CD4-positive, CD25-positive, alpha-beta regulatory T cell (primary cell): ENCODE results near the gene FMNL2. TPM values are rescaled to one million over a fixed set of nuclear protein-coding genes. Genes with fewer than 3 reads are reported as not detected.

ENCODE experiments used
- ATAC-seq, 2 donors: fragments of 150-1000 bp; cut with Tn5 transposase; one replicate each; pipeline ENCODE4 v1.10.0; 2021; ENCODE audit warnings: low read depth in 2 of 2, moderate number of reproducible peaks in 2 of 2, moderate library complexity in 1 of 2
- DNase-seq, 3 donors: peaks; one replicate each; pipeline versions ENCODE4 v3.0.0 to v3.0.0-alpha.2; 2012 to 2022; ENCODE audit warnings: mixed read lengths in 1 of 3
- H3K27ac ChIP-seq: one replicate; pipeline ENCODE4 v1.7.0; 2013; ENCODE audit warnings: mild to moderate bottlenecking, low read length; ENCODE audit not compliant: insufficient read depth, poor library complexity, severe bottlenecking
- H3K27me3 ChIP-seq: one replicate; pipeline ENCODE4 v1.7.0; 2013; ENCODE audit warnings: low read length; ENCODE audit not compliant: control insufficient read depth, insufficient read depth
- H3K36me3 ChIP-seq: one replicate; pipeline ENCODE4 v1.7.0; 2013; ENCODE audit warnings: mild to moderate bottlenecking, low read length, moderate library complexity; ENCODE audit not compliant: control insufficient read depth, insufficient read depth
- H3K4me1 ChIP-seq: 2 replicates; pipeline ENCODE4 v1.7.0; 2013; ENCODE audit warnings: mild to moderate bottlenecking, low read length; ENCODE audit not compliant: insufficient read depth, control insufficient read depth, poor library complexity, severe bottlenecking
- H3K4me3 ChIP-seq: one replicate; pipeline ENCODE4 v1.7.0; 2013; ENCODE audit warnings: low read depth, mild to moderate bottlenecking, low read length, moderate library complexity
- H3K9me3 ChIP-seq, 2 experiments: 1 replicate in 1 of 2; 2 replicates in 1 of 2; pipeline ENCODE4 v1.7.0; 2013; ENCODE audit warnings: low read length in 2 of 2, mild to moderate bottlenecking in 1 of 2, moderate library complexity in 1 of 2; ENCODE audit not compliant: control insufficient read depth in 2 of 2
- H3K27ac Mint-ChIP-seq, 3 donors: one replicate each; pipeline ENCODE4 v1.8.0; 2020 to 2022; ENCODE audit warnings: mild to moderate bottlenecking in 3 of 3, mixed read lengths in 3 of 3, moderate library complexity in 2 of 3
- H3K27me3 Mint-ChIP-seq: one replicate; pipeline ENCODE4 v1.8.0; 2022; ENCODE audit warnings: mild to moderate bottlenecking, mixed read lengths
- H3K36me3 Mint-ChIP-seq: one replicate; pipeline ENCODE4 v1.8.0; 2020; ENCODE audit warnings: mixed read lengths
- H3K4me1 Mint-ChIP-seq, 4 donors: one replicate each; pipeline ENCODE4 v1.8.0; 2020 to 2022; ENCODE audit warnings: mixed read lengths in 4 of 4, mild to moderate bottlenecking in 1 of 4
- H3K4me3 Mint-ChIP-seq, 4 donors: one replicate each; pipeline ENCODE4 v1.8.0; 2020 to 2022; ENCODE audit warnings: mild to moderate bottlenecking in 4 of 4, mixed read lengths in 4 of 4, moderate library complexity in 3 of 4
- H3K9me3 Mint-ChIP-seq, 7 donors: one replicate each; pipeline ENCODE4 v1.8.0; 2020 to 2022; ENCODE audit warnings: mixed read lengths in 7 of 7, mild to moderate bottlenecking in 3 of 7, moderate library complexity in 2 of 7
- polyA plus RNA-seq, 4 donors: library from polyadenylated mRNA; unstranded; fragments of 300-500 nt; fragmentation: Illumina TruSeq; gene quantifications; one replicate each; pipeline ENCODE4 v1.2.3, GENCODE V29; 2021
- total RNA-seq: library from RNA; stranded (reverse); gene quantifications from one replicate; pipeline ENCODE4 v1.2.3, GENCODE V29; 2022

Gene FMNL2
- total and polyA plus RNA-seq, 5 donors from 2014 or later: 0.07 to 0.30 (median 0.14) TPM; not detected in 1

DNA sequence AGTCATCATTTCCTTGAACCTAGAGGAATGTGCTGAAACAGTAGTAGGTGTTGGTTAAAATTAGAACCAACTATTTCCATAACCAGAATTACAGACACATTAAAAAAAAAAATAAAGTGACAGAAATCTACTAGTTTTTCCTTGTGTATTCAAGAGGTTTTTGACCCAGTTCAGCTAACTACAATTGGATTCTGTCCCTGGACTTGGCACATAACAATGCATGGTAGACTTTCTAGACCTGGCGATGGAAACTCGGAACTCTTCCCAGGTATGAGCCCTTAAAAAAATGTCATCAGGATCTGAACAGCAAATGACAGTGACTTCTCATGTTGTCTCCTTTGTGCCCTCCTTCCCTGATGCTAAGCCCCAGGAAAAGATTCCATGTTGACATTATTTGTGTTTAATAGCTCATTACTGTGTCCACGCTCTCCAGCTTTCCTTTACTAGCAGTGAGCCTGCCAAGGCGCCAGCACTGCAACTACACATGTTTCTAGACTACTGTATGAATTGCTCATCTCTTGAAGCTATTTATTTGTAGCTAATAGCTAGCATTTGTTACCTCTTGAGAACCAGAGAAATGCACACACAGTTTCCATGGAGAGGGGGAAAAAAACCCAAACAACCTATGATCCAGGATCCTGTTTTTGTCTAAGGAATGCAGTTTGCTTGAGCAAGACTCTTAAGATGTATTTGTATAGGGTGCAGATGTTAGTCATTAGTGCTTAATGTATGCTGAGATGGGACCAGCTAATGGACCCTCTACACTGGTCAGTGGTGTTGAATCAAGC lies 148.5 kb downstream of the FMNL2 start:
- Mint-ChIP-seq H3K36me3 (no peaks in the 10 kb centered on the region), H3K4me3 (no peak overlapping the region), H3K27me3 (peaks cover 8% of the 10 kb centered on the region), H3K9me3 (peaks cover 0 to 2% (median 0%) of the 10 kb centered on the region in 7 donors), H3K27ac (no peak overlapping the region), H3K4me1 (no peaks in the 10 kb centered on the region)
- Histone ChIP-seq H3K4me3 (no peak overlapping the region), H3K27me3 (no peaks in the 10 kb centered on the region), H3K27ac (no peak overlapping the region), H3K9me3 (no peaks in the 10 kb centered on the region), H3K4me1 (no peaks in the 10 kb centered on the region), H3K36me3 (no peaks in the 10 kb centered on the region)
- ATAC-seq (peak in 1 of 2 donors; percentile 37), DNase-seq (no peak)

DNA sequence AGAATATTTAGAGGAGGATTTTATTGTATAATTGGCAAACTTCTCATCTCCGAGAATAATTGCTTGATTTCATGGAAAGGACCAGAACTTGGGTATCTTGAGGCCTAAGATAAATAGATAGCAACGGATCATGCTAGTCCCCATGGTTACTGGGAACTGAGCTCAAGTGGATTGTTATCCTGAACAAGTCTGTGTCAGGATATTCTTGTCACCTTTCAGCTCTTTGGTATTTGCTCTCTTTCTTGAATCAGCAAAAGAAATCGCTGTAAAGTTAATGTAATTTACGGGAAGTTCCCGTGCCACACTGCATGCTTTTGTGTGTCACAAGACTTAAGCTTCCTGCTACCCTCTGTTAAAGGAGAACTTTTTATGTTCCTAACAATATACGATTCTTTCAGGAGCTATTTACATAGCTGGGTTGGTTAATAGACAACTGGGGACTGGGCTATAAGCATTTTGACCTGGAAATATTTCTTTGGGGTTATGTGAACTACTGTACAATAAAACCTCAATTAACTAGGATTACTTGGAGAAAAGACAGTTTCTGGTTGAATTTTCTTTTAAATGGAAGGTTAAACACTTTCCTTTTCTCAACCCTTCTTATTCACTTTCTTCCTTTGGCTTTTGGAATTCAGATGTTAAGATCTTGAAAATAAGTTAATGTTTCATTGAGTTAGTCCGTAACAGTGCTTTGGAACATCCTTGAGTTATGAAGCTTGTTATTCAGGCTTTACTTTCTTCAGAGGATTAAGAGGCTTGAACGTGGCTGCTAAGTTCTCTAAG lies 151.2 kb downstream of the FMNL2 start:
- no peaks in the 10 kb centered on the region for H3K4me1 Mint-ChIP-seq
- DNase-seq: no peak
- no peaks in the 10 kb centered on the region for H3K9me3 ChIP-seq
- peaks cover 16% of the 10 kb centered on the region for H3K27me3 Mint-ChIP-seq
- peaks cover 0 to 2% (median 0%) of the 10 kb centered on the region in 7 donors for H3K9me3 Mint-ChIP-seq
- H3K36me3 ChIP-seq: no peaks in the 10 kb centered on the region
- no peak overlapping the region for H3K4me3 ChIP-seq
- H3K27me3 ChIP-seq: no peaks in the 10 kb centered on the region
- H3K4me3 Mint-ChIP-seq: no peak overlapping the region
- H3K27ac ChIP-seq: no peak overlapping the region
- no peak for ATAC-seq
- H3K36me3 Mint-ChIP-seq: no peaks in the 10 kb centered on the region
- no peaks in the 10 kb centered on the region for H3K4me1 ChIP-seq
- H3K27ac Mint-ChIP-seq: no peak overlapping the region

DNA sequence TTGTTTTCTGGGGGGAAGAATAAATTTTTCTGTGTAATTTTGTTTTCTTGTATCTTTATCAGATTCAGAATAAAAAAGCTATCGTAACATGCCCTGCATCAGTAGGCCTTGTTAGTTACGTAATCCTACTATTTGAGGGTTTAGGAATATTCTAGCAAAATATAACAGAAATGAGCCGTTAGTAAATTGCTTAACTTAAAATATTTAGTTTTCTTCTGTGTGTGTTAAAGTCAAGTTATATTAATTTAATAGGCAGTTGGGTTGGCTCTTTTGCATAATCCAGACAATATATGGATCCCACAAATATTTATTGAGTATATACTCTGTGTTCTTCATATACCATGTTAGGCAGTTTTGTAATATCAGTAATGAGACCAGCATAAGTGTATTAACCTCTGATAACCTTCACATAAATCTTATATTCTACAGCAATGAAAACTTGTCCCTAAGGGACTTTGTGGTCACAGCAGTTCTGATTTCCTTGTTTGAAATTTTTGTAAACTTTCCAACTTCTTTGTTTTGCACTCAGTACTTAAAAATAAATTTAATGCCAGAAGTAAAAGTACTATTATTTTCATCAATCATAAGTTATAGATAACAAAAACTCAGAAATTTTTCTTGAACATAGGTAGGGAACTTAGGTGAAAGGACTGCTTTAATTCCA lies 151.9 kb downstream of the FMNL2 start:
- Histone ChIP-seq H3K27me3 (no peaks in the 10 kb centered on the region), H3K27ac (no peak overlapping the region), H3K4me3 (no peak overlapping the region), H3K9me3 (no peaks in the 10 kb centered on the region), H3K4me1 (no peaks in the 10 kb centered on the region), H3K36me3 (no peaks in the 10 kb centered on the region)
- no peak overlapping the region for H3K4me3 Mint-ChIP-seq
- DNase-seq (no peak), ATAC-seq (no peak)
- H3K4me1 Mint-ChIP-seq: no peaks in the 10 kb centered on the region
- no peak overlapping the region for H3K27ac Mint-ChIP-seq
- H3K27me3 Mint-ChIP-seq: peaks cover 16% of the 10 kb centered on the region
- peaks cover 0 to 2% (median 0%) of the 10 kb centered on the region in 7 donors for H3K9me3 Mint-ChIP-seq
- no peaks in the 10 kb centered on the region for H3K36me3 Mint-ChIP-seq

DNA sequence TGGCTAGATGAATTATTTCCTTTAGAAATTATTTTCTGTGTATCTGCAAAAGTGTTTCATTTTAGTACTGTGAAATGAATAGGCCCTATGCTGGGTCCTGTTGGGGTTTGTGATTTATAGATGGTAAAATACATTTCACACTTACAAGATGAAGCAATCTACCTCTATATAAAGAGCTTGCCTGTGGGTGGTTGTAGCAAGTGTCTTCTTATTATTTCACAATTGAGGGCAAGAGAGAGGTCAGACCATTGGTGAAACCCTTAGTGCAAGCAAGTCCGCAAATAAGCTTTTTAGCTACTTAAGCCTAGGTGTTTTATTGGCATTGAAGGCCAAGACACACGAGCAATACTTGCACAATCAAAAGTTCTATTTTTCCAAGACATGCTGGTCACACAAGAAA lies 153.1 kb downstream of the FMNL2 start:
- Histone ChIP-seq H3K27ac (no peak overlapping the region), H3K4me1 (no peaks in the 10 kb centered on the region), H3K27me3 (no peaks in the 10 kb centered on the region), H3K9me3 (no peaks in the 10 kb centered on the region), H3K36me3 (no peaks in the 10 kb centered on the region), H3K4me3 (no peak overlapping the region)
- Mint-ChIP-seq H3K27ac (no peak overlapping the region), H3K27me3 (peaks cover 16% of the 10 kb centered on the region), H3K4me3 (no peak overlapping the region), H3K9me3 (peaks cover 0 to 2% (median 0%) of the 10 kb centered on the region in 7 donors), H3K36me3 (no peaks in the 10 kb centered on the region), H3K4me1 (no peaks in the 10 kb centered on the region)
- DNase-seq: no peak
- ATAC-seq: no peak

DNA sequence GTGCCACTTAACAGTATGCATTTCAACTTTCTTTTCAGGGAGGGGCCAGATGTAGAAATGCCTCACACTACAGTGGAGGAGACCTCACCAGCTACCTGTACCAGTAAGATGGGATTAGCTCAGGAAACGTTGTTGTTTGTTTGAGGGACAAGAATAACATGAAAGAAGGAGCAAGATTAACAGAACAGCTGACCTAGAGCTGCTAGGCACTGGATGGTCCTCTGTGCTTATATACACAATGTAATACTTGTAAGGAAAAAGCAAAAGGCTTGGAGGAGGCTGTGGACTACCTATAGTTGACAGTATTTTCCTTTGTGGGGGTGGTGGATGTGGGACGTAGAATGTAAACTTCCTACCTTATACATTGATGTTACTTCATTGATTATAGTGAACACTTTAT lies 154.4 kb downstream of the FMNL2 start:
- Histone ChIP-seq H3K9me3 (no peaks in the 10 kb centered on the region), H3K4me3 (no peak overlapping the region), H3K27ac (no peak overlapping the region), H3K4me1 (no peaks in the 10 kb centered on the region), H3K36me3 (no peaks in the 10 kb centered on the region), H3K27me3 (no peaks in the 10 kb centered on the region)
- H3K27ac Mint-ChIP-seq: no peak overlapping the region
- H3K36me3 Mint-ChIP-seq: no peaks in the 10 kb centered on the region
- peaks cover 0 to 2% (median 0%) of the 10 kb centered on the region in 7 donors for H3K9me3 Mint-ChIP-seq
- peak in 1 of 2 donors; percentile 11 for ATAC-seq
- H3K4me1 Mint-ChIP-seq: no peaks in the 10 kb centered on the region
- H3K4me3 Mint-ChIP-seq: no peak overlapping the region
- H3K27me3 Mint-ChIP-seq: peaks cover 16% of the 10 kb centered on the region
- DNase-seq: no peak

DNA sequence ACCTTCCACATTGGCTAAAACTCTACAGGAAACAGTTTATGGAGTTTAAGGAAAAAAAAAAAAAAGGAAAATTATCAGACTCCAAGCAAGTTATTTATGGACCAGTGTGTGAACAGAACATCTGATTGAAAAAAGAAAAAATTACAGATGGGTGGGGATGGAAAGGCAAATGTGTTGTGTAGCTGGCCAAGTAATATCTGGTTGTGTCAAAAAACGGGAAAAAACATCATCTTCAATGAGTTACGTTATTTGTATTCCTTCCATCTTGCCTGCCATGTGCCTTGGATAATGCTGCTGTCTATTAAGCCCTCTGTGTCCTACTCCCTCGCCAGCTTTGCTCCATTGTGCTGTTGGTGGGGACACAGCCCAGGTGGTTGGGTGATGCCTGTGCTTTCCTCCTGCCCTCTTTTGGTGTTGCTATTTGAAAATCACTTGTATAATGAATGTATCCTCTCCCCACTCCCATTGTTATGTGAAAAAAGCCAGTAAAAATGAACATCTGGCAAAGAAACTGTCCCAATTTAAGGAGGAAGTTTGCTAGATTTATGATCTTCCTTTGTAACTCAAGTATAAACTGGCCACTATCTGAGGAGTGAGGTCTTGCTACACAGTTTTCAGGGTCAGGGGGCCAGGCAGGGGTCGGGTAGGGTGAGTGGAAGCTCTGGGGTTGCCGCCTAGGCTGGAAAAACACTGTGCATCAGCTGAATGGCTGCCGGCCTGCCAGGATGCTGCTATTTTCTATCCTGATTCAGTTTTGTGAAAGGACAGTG lies 155.9 kb downstream of the FMNL2 start:
- no peaks in the 10 kb centered on the region for H3K4me1 Mint-ChIP-seq
- H3K4me3 Mint-ChIP-seq: no peak overlapping the region
- no peak overlapping the region for H3K4me3 ChIP-seq
- ATAC-seq (no peak), DNase-seq (no peak)
- H3K27ac Mint-ChIP-seq: no peak overlapping the region
- peaks cover 0 to 2% (median 0%) of the 10 kb centered on the region in 7 donors for H3K9me3 Mint-ChIP-seq
- H3K36me3 Mint-ChIP-seq: no peaks in the 10 kb centered on the region
- peaks cover 16% of the 10 kb centered on the region for H3K27me3 Mint-ChIP-seq
- H3K27me3 ChIP-seq: no peaks in the 10 kb centered on the region
- H3K4me1 ChIP-seq: no peaks in the 10 kb centered on the region
- no peaks in the 10 kb centered on the region for H3K9me3 ChIP-seq
- H3K36me3 ChIP-seq: no peaks in the 10 kb centered on the region
- H3K27ac ChIP-seq: no peak overlapping the region

GRCh38 chr2:152492131-152492530 lies 157.2 kb downstream of the FMNL2 start:
- Mint-ChIP-seq H3K4me1 (no peaks in the 10 kb centered on the region), H3K27me3 (peaks cover 19% of the 10 kb centered on the region)

More at GRCh38 chr2:152492131-152492530, 157.2 kb downstream of the FMNL2 start:
- DNase-seq (no peak), ATAC-seq (no peak)
- no peak overlapping the region for H3K4me3 ChIP-seq
- no peaks in the 10 kb centered on the region for H3K27me3 ChIP-seq
- H3K4me3 Mint-ChIP-seq: no peak overlapping the region
- H3K36me3 Mint-ChIP-seq: no peaks in the 10 kb centered on the region
- H3K36me3 ChIP-seq: no peaks in the 10 kb centered on the region
- H3K4me1 ChIP-seq: no peaks in the 10 kb centered on the region
- no peak overlapping the region for H3K27ac Mint-ChIP-seq
- H3K9me3 Mint-ChIP-seq: peaks cover 0 to 2% (median 0%) of the 10 kb centered on the region in 7 donors
- H3K9me3 ChIP-seq: no peaks in the 10 kb centered on the region
- H3K27ac ChIP-seq: no peak overlapping the region
